Measurements from ENCODE around the gene ITGA11.

DNA sequence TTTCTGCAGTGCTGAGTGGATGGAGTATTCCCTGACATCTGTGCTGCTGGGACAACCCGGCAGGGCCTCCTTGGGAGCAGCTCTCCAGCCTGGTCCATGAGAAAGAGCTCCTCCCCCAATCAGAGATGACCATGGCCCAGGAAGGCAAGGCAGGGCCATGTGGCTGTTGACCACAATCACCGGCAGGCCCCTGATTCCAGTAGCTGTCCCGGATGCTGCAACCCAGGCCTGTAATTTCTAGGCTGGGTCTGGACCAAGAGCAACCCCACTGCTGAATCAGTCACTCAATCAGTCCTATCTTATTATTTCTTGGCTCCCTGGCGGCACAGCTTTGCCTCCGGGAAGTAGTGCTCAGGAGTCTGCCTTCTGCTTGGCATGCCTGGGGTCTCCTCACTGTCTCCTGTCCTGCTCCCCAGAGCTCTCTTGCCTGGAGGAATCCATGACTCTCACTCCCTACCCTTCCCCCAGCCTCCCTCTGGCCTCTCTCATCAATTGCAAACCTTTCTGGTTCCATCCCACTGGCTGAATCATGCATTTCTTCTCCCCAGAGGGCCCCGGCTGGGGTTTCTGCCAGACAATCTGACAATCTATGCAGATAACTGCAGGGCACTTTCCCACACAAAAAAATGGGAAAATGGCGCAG lies 32.6 kb upstream of the ITGA11 start:
- TF ChIP-seq CTCF (IDR thresholded peaks at IDR 0.05; ENCODE audit: insufficient read depth, low read length) (no peak), REST (IDR thresholded peaks at IDR 0.05; ENCODE audit: insufficient replicate concordance, low read depth) (no peak)

Measured in HL-60 (cell line).